B cell (primary cell): ENCODE measurements around the gene RPRM.

Experiments used
- EZH2 ChIP-seq: IDR thresholded peaks from 2 replicates; pipeline ENCODE4 v1.6.1; 2012; ENCODE audit warnings: borderline replicate concordance, low read depth, mild to moderate bottlenecking, moderate library complexity, low read length; ENCODE audit not compliant: insufficient read depth, poor library complexity, severe bottlenecking
- TF ChIP-seq, protein P1 (sequence below): fragments of 200-600 bp; IDR thresholded peaks from one replicate; pipeline ENCODE4 v1.8.0; 2022; ENCODE audit warnings: antibody characterized with exemption, mild to moderate bottlenecking

GRCh38 chr2:153478289-153479261, at the start of gene RPRM:
- TF ChIP-seq, protein P1, sequence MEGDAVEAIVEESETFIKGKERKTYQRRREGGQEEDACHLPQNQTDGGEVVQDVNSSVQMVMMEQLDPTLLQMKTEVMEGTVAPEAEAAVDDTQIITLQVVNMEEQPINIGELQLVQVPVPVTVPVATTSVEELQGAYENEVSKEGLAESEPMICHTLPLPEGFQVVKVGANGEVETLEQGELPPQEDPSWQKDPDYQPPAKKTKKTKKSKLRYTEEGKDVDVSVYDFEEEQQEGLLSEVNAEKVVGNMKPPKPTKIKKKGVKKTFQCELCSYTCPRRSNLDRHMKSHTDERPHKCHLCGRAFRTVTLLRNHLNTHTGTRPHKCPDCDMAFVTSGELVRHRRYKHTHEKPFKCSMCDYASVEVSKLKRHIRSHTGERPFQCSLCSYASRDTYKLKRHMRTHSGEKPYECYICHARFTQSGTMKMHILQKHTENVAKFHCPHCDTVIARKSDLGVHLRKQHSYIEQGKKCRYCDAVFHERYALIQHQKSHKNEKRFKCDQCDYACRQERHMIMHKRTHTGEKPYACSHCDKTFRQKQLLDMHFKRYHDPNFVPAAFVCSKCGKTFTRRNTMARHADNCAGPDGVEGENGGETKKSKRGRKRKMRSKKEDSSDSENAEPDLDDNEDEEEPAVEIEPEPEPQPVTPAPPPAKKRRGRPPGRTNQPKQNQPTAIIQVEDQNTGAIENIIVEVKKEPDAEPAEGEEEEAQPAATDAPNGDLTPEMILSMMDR = peak; percentile 73
- TF ChIP-seq EZH2 = no peak
